ENCODE results near the gene NFAM1. TPM values are rescaled to one million over a fixed set of nuclear protein-coding genes. Genes with fewer than 3 reads are reported as not detected.

Gene NFAM1, protein sequence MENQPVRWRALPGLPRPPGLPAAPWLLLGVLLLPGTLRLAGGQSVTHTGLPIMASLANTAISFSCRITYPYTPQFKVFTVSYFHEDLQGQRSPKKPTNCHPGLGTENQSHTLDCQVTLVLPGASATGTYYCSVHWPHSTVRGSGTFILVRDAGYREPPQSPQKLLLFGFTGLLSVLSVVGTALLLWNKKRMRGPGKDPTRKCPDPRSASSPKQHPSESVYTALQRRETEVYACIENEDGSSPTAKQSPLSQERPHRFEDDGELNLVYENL
- 0.12 and 0.88 TPM in 2 replicates for total RNA-seq

DNA sequence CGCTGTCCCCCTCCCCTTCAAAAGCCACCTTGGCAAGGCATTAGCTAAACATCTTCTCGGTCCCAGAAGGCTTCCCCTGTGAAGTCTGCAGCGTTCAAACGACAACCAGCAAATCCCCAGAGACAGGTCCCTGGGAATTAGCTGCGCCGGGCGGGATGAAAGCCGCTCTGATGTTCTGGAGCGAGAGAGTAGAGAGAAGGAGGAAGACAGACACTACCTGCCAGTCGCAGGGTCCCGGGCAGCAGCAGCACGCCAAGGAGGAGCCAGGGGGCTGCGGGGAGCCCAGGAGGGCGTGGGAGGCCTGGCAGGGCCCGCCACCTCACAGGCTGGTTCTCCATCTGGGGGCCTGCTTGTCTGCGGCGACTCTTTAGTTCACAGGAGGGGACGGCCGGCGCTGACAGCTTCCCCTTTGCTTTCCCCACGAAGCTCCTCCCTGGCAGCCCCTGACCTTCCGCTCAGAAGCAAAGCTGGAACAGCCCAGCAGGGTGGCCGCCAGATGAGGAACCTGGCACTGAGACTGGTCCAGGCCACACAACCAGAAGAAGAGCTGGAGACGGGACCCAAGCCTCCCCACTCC, at the start of gene NFAM1:
Gene NFAM1, minus strand, starts transcription at position 384 of the 577 bp plus-strand sequence. Its CDS starts 46 bp downstream, at position 338.
- H3K4me1 Mint-ChIP-seq (ENCODE audit: low read depth): peaks cover under 1% of the 10 kb centered on the region
- peaks cover 21% of the 10 kb centered on the region for H3K27me3 Mint-ChIP-seq (ENCODE audit: insufficient read depth)
- no peaks in the 10 kb centered on the region for H3K9me3 Mint-ChIP-seq
- intact Hi-C loops (cut with micrococcal nuclease): loop anchor here (10.0 kb wide), 2 partner anchors 147 to 737 kb away; partner anchors contain the start of gene MEI1
- no peak within 1 kb of the TSS for H3K4me3 Mint-ChIP-seq
- H3K27ac Mint-ChIP-seq: no peak within 1 kb of the TSS
- no peaks in the 10 kb centered on the region for H3K36me3 Mint-ChIP-seq (ENCODE audit: low read depth)
- no peak for DNase-seq (ENCODE audit: low spot score)

DNA sequence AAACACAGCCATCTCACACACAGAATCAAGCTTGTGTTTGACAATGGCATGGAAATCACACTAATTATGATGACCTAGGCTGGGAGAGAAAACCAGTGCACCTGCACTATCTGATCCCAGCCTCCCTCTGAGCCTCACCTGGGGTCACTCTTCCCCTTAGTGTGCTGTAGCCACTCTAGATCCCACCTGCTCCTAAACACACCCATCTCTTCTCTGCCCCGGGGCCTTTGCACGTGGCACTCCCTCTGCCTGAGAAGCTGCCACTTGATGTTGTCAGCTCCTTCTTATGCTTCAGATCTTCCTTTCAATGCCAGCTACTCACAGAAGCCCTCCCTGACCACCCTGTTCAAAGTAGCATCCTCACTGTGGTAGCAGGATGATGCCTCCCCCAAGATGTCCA, 42.9 kb upstream of the NFAM1 start:
- peaks cover 11% of the 10 kb centered on the region for H3K27me3 Mint-ChIP-seq (ENCODE audit: insufficient read depth)
- H3K36me3 Mint-ChIP-seq (ENCODE audit: low read depth): no peaks in the 10 kb centered on the region
- H3K4me1 Mint-ChIP-seq (ENCODE audit: low read depth): peaks cover 8% of the 10 kb centered on the region
- intact Hi-C loops (cut with micrococcal nuclease): no loop called here
- no peak overlapping the region for H3K27ac Mint-ChIP-seq
- no peak overlapping the region for H3K4me3 Mint-ChIP-seq
- no peak for DNase-seq (ENCODE audit: low spot score)
- H3K9me3 Mint-ChIP-seq: no peaks in the 10 kb centered on the region

DNA sequence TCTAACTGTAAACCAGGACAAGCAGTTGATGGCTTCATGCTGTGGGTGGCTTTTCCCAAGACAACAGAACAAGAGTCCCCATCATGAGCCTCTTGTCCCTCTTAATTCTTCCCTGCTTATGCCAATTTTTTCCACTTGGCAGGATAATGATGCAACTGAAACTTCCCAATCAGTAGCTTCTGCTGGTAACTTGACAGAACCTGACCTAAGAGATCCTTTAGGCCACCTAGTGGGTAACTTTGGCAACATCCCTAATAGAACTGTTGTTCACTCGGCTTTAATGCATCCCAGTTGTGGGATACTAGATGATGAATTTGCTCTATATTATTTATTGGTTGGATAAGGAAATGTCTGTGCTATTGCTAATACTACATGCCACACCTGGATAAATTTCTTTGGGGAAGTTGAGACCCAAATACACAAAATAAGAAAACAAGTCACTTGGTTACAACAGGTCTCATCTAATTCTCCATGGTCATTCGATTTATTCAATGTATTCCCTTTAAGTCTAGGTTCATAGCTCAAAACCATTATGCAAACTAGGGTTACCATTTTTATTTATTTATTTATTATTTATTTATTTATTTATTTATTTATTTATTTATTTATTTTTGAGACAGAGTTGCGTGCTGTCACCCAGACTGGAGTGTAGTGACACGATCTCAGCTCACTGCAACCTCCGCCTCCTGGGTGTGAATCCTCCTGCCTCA, 41.4 kb upstream of the NFAM1 start:
- Mint-ChIP-seq H3K9me3 (no peaks in the 10 kb centered on the region), H3K4me3 (no peak overlapping the region), H3K36me3 (ENCODE audit: low read depth) (no peaks in the 10 kb centered on the region), H3K27ac (no peak overlapping the region), H3K27me3 (ENCODE audit: insufficient read depth) (peaks cover 11% of the 10 kb centered on the region), H3K4me1 (ENCODE audit: low read depth) (peaks cover 5% of the 10 kb centered on the region)
- intact Hi-C loops (cut with micrococcal nuclease): loop anchor here (1.0 kb wide), 1 partner anchor 507 kb away; no protein-coding TSS in a partner anchor
- no peak for DNase-seq (ENCODE audit: low spot score)

DNA sequence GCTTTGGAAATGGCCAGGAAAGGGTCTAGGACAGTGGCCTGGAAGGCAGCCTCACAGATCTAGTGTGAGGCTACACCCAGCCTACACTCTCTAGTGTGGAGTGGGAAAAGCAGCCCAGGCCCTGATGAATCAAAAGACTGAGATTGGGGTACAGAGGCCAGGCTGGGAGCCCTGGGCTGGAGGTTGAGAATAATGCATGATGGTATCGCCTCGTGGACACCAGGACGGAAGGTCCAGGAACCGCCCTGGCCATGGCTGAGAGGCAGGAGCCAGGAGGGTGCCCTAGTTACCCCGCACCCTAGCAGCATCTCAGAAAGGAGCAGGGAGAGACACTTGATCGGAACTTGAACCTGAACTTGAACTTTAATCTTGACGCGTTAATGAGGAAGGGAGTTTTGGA, 40.5 kb upstream of the NFAM1 start:
- no peak for DNase-seq (ENCODE audit: low spot score)
- Mint-ChIP-seq H3K27me3 (ENCODE audit: insufficient read depth) (peaks cover 14% of the 10 kb centered on the region), H3K4me3 (no peak overlapping the region), H3K4me1 (ENCODE audit: low read depth) (no peaks in the 10 kb centered on the region), H3K9me3 (no peaks in the 10 kb centered on the region), H3K27ac (no peak overlapping the region), H3K36me3 (ENCODE audit: low read depth) (no peaks in the 10 kb centered on the region)
- intact Hi-C loops (cut with micrococcal nuclease): loop anchor here (1.0 kb wide), 1 partner anchor 506 kb away; no protein-coding TSS in a partner anchor

DNA sequence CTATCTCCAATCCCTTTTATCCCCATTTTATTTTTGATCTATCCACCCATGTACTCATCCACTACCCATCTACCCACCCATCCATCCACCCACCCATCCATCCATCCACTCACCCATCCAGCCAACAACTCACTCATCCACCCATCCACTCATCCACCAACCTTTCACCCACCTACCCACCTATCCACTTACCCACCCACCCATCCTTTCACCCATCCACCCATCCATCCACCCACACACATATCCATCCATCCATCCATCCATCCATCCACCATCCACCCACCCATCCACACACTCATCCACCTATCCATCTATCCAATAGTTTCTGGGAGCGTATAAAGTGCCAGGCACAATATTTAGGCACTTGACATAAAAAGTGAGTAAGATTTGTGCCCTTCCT, 39.2 kb upstream of the NFAM1 start:
- Mint-ChIP-seq H3K36me3 (ENCODE audit: low read depth) (no peaks in the 10 kb centered on the region), H3K27ac (no peak overlapping the region), H3K27me3 (ENCODE audit: insufficient read depth) (peaks cover 14% of the 10 kb centered on the region), H3K9me3 (no peaks in the 10 kb centered on the region), H3K4me3 (no peak overlapping the region), H3K4me1 (ENCODE audit: low read depth) (no peaks in the 10 kb centered on the region)
- intact Hi-C loops (cut with micrococcal nuclease): no loop called here
- no peak for DNase-seq (ENCODE audit: low spot score)

DNA sequence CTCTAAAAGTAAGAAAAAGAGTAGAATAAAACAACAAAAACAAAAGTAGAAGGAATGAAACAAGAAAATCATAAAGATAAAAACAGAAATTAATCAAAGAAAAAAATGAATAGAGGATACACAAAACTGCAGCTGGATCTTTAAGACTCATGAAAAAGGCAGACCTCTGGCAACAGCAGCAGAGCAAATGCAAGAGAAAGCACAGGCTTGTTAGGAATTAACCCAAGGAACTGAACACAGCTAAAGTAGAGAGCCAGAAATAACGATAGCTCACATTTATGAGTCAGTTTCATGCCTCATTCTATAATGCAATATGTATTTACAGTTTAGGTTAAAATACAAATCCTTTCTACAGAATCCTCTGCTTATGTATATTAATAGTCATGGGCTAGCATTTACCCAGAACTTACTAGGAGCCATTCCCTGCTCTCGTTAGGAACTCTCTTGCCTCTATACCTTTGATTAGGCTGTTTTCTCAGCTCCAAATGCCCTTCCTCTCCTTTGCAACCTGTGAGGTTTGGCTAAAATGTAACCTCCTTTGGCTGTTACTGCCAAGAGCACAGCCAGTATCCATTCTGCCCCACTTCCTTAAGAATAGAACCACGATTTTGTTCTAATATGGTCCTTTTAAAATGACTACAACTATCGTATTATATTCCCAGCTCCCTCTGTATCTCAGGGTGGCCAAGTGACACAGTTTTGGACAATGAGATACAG, 38.3 kb upstream of the NFAM1 start:
- no peaks in the 10 kb centered on the region for H3K4me1 Mint-ChIP-seq (ENCODE audit: low read depth)
- no peaks in the 10 kb centered on the region for H3K36me3 Mint-ChIP-seq (ENCODE audit: low read depth)
- no peak overlapping the region for H3K27ac Mint-ChIP-seq
- intact Hi-C loops (cut with micrococcal nuclease): no loop called here
- no peak for DNase-seq (ENCODE audit: low spot score)
- peaks cover 14% of the 10 kb centered on the region for H3K27me3 Mint-ChIP-seq (ENCODE audit: insufficient read depth)
- H3K4me3 Mint-ChIP-seq: no peak overlapping the region
- no peaks in the 10 kb centered on the region for H3K9me3 Mint-ChIP-seq

DNA sequence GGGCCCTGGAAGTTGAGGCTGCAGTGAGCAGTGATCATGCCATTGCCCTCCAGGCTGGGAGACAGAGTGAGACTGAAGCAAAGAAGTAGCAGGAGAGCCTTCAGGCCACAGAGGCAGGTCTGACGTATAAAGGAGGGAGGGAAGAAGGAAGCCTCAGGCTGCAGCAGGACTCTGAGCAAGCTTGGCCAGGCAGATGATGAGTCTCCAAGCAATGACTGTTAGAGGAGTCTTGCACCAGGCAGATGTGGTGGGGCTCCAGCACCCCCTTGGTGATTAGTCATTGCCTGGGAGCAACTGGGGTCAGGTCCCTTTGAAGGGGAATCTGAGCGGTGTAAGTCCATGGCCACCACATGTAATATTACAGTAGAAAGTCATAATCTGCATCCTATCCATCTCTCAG, 36.6 kb upstream of the NFAM1 start:
- intact Hi-C loops (cut with micrococcal nuclease): no loop called here
- DNase-seq (ENCODE audit: low spot score): no peak
- Mint-ChIP-seq H3K36me3 (ENCODE audit: low read depth) (no peaks in the 10 kb centered on the region), H3K9me3 (no peaks in the 10 kb centered on the region), H3K4me1 (ENCODE audit: low read depth) (no peaks in the 10 kb centered on the region), H3K27me3 (ENCODE audit: insufficient read depth) (peaks cover 18% of the 10 kb centered on the region), H3K27ac (no peak overlapping the region), H3K4me3 (no peak overlapping the region)

DNA sequence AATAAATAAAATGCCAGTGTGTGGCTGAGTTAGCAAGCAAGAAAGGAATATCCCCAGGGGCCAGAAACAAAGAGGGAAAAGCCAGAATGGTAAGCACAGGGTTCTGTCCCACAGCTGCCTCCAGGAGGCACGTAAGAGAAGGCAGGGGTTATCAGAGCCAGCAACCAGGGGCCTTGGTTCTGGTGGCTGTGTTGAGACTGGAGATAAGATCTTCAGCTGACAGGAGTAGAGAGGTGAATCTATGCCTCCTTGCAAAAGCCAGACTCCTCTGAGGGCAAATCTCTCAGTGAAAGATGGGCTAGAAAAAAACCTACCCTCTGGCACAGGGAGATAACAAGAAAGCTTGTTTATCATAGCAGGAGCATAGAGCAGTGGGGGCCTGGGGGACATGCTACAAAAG, 29.8 kb upstream of the NFAM1 start:
- DNase-seq (ENCODE audit: low spot score): no peak
- Mint-ChIP-seq H3K4me3 (no peak overlapping the region), H3K27me3 (ENCODE audit: insufficient read depth) (peaks cover 18% of the 10 kb centered on the region), H3K4me1 (ENCODE audit: low read depth) (no peaks in the 10 kb centered on the region), H3K9me3 (no peaks in the 10 kb centered on the region), H3K27ac (no peak overlapping the region), H3K36me3 (ENCODE audit: low read depth) (no peaks in the 10 kb centered on the region)
- intact Hi-C loops (cut with micrococcal nuclease): no loop called here

DNA sequence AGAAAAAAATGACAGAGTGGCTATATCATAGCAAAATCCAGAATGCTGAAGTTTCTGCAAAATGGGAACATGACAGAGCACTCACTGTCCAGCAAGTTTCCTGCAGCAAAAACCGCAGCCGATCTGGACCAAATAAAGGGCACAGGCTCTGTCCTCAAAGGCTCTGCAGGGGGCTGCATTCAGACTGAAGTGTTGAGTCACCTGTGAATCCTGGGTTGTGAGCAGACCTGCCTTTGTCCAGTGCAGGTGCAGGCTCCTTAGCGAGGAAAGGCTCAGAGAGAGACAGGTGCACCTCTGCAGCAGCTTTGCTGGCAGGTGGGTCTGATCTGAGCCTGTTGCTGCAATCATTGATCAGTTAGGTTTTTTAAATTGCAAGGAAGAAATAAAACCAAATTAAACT, 29.3 kb upstream of the NFAM1 start:
- H3K27ac Mint-ChIP-seq: no peak overlapping the region
- intact Hi-C loops (cut with micrococcal nuclease): no loop called here
- H3K27me3 Mint-ChIP-seq (ENCODE audit: insufficient read depth): peaks cover 20% of the 10 kb centered on the region
- no peaks in the 10 kb centered on the region for H3K36me3 Mint-ChIP-seq (ENCODE audit: low read depth)
- H3K9me3 Mint-ChIP-seq: no peaks in the 10 kb centered on the region
- H3K4me3 Mint-ChIP-seq: no peak overlapping the region
- H3K4me1 Mint-ChIP-seq (ENCODE audit: low read depth): no peaks in the 10 kb centered on the region
- DNase-seq (ENCODE audit: low spot score): no peak

DNA sequence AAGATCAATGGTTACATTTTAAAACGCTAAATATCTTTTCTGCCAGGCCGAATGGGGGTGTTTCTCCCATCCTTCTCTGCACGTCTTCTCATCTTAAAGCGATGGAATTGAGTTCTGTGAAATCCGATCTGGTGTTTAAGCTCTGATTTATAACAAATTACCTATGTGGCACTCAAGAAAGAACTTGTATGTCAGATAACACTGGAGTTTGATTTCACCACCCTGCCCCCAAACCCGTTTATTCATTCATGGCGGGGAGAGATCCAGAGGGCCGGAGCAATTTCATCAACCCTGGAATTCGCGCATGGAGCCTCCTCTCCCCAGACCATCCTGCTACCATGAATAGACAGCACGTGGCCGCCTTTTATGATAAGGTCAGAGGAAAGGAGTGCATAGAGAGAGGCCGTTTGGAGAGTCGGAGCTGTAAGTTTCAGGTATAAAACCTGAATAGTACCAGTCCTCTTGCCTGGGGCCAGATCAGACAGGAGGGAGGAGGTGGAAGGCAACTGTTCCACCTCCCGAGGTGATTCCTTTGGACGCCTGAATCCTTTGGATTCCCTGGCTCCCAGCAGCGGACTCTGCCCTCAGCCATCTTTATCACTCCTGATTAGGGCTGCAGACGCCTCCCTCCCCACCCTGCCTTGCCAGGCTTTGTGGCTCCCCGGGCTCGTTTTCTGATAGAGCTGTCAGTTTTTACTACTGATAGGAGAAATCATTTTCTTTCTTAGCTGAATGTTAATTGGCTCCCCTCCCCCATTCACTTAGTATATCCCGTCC, 27.3 kb upstream of the NFAM1 start:
- Mint-ChIP-seq H3K9me3 (no peaks in the 10 kb centered on the region), H3K27ac (no peak overlapping the region), H3K27me3 (ENCODE audit: insufficient read depth) (peaks cover 22% of the 10 kb centered on the region), H3K4me3 (no peak overlapping the region), H3K36me3 (ENCODE audit: low read depth) (no peaks in the 10 kb centered on the region), H3K4me1 (ENCODE audit: low read depth) (no peaks in the 10 kb centered on the region)
- intact Hi-C loops (cut with micrococcal nuclease): no loop called here
- DNase-seq (ENCODE audit: low spot score): no peak

DNA sequence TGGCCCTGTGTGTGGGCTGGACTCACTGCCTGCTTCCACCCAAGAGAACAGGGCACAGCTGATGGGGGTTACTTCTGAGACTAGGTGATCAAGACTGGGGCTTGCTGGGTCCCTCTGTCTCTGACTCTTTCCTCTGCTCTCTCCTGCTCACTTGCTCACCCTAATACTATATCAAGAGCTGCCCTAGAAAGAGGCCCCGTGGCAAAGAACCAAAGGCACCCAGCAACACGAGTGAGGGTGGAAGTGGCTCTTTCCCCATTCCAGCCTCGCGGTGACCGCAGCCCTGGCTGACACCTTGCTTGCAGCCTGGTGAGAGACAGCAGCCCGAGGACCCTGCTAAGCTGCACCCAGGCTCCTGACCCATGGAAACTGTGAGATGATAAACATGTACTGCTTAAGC, 20.7 kb upstream of the NFAM1 start:
- intact Hi-C loops (cut with micrococcal nuclease): no loop called here
- no peaks in the 10 kb centered on the region for H3K9me3 Mint-ChIP-seq
- no peak overlapping the region for H3K27ac Mint-ChIP-seq
- no peak overlapping the region for H3K4me3 Mint-ChIP-seq
- peaks cover 14% of the 10 kb centered on the region for H3K27me3 Mint-ChIP-seq (ENCODE audit: insufficient read depth)
- no peaks in the 10 kb centered on the region for H3K4me1 Mint-ChIP-seq (ENCODE audit: low read depth)
- no peak for DNase-seq (ENCODE audit: low spot score)
- H3K36me3 Mint-ChIP-seq (ENCODE audit: low read depth): no peaks in the 10 kb centered on the region

DNA sequence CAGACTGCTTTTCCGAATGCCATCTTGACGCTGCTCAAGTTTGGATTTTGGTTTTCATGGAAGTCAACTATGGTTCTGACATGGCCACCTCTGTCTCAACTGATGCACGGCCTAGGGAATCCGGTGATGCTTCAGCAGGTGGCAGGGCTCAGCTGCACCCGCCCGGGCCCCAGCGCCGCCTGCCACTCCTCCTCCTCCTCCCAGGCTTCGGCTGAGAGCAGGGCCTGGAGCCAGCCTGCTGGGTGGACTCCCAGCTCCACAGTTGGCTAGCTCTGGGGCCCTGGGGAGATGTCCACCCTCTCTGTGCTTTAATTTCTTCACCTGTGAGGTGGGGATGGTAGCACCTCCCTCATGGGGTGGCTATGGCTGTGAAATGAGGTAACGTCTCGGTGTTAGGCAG, 20.3 kb upstream of the NFAM1 start:
- intact Hi-C loops (cut with micrococcal nuclease): no loop called here

More for the DNA sequence above, 20.3 kb upstream of the NFAM1 start:
- no peak overlapping the region for H3K27ac Mint-ChIP-seq
- DNase-seq (ENCODE audit: low spot score): no peak
- H3K36me3 Mint-ChIP-seq (ENCODE audit: low read depth): no peaks in the 10 kb centered on the region
- H3K27me3 Mint-ChIP-seq (ENCODE audit: insufficient read depth): peaks cover 16% of the 10 kb centered on the region
- no peak overlapping the region for H3K4me3 Mint-ChIP-seq
- H3K4me1 Mint-ChIP-seq (ENCODE audit: low read depth): no peaks in the 10 kb centered on the region
- no peaks in the 10 kb centered on the region for H3K9me3 Mint-ChIP-seq

Data from activated T-helper 1 cell treated with anti-CD3 and anti-CD28 coated beads, Interleukin-12 subunit alpha, Interleukin-12 subunit beta, Interleukin-2, Interleukin-4 antibody, amounts not matched to agents 30 ng/mL and 10 ng/mL and 1 ng/mL, durations not matched to agents 14 hours and 24 hours and 36 hours (primary cell).